MM.1S (cell line): Measurements from ENCODE around the gene HMHB1.

ENCODE experiments used
- EZH2 ChIP-seq: fragments of 300-600 bp; sonication (generic); optimal IDR thresholded peaks from 2 replicates; pipeline ENCODE3; 2017; ENCODE audit warnings: low read depth, mild to moderate bottlenecking, antibody characterized with exemption, low read length, mixed read lengths
- EZH2phosphoT487 ChIP-seq: fragments of 300-600 bp; sonication (generic); IDR thresholded peaks from 2 replicates; pipeline ENCODE4 v1.6.1; 2018; ENCODE audit warnings: antibody characterized with exemption, low read length
- TF ChIP-seq, protein P1 (sequence below): fragments of 300-600 bp; sonication (generic); IDR thresholded peaks from 2 replicates; pipeline ENCODE4 v1.5.1; 2016; ENCODE audit warnings: antibody characterized with exemption, low read length, mixed read lengths

- TF ChIP-seq, protein P1, sequence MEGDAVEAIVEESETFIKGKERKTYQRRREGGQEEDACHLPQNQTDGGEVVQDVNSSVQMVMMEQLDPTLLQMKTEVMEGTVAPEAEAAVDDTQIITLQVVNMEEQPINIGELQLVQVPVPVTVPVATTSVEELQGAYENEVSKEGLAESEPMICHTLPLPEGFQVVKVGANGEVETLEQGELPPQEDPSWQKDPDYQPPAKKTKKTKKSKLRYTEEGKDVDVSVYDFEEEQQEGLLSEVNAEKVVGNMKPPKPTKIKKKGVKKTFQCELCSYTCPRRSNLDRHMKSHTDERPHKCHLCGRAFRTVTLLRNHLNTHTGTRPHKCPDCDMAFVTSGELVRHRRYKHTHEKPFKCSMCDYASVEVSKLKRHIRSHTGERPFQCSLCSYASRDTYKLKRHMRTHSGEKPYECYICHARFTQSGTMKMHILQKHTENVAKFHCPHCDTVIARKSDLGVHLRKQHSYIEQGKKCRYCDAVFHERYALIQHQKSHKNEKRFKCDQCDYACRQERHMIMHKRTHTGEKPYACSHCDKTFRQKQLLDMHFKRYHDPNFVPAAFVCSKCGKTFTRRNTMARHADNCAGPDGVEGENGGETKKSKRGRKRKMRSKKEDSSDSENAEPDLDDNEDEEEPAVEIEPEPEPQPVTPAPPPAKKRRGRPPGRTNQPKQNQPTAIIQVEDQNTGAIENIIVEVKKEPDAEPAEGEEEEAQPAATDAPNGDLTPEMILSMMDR, result no peak
- TF ChIP-seq EZH2 (no peak), EZH2phosphoT487 (no peak)
Measured at GRCh38 chr5:143833177-143833576, 21.2 kb downstream of the HMHB1 start.
